Umbilical cord (tissue), 2 donors: ENCODE measurements around the gene ICAM2. TPM values are rescaled to one million over a fixed set of nuclear protein-coding genes. Genes with fewer than 3 reads are reported as not detected.
"Not testable (repeated sequence)": the region's sequence is repeated elsewhere in the genome, so short reads cannot be mapped to it uniquely, and the experiment has no call there.

ENCODE experiments used
- DNase-seq: peaks from one replicate; pipeline ENCODE4 v3.0.0-alpha.2; 2015; ENCODE audit warnings: low spot score
- total RNA-seq: library from RNA; depleted of rRNA; stranded (reverse); fragments of >200 nt; gene quantifications from one replicate; pipeline ENCODE4 v1.2.3, GENCODE V29; 2014; ENCODE audit warnings: low replicate concordance; ENCODE audit not compliant: insufficient read depth

ICAM2 gene
- total RNA-seq, 1 donor from 2014 or later: 7.2 TPM

DNA sequence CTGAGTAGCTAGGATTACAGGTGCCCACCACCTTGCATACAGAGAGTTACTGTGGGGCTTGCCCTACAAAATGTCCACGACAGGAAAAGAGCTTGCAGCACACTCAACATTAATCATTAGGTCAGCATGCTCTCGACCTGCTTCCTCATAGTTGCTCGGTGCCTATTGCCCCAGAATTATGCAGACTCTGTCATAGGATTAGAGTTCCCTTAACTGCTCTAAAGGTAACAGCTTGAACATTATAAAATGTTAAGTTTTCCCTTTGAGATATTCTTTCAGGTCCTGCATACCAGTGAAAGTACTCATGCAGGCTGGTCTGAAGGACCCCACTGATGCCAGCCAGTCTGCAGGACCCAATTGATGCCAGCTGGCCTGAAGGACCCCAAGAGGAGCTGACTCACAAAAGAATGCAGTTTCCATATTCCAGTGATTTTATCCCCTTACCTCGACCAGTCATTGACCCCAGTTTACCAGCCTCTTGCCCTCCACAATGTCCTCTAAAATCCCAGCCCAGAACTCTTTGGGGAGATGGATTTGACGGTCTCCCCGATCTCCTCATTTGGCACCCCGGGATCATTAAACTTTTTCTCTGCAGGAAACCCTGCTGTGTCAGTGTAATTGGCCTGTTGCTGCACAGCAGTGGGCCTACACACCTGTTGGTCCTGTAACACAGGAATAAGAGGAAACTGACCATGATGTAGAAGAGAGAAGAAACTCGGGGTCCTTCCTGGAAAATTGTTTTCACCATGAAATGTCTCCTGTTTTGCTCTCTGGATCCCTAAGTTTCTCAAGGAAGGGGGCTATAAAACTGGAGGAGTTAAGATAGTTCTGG, 10.6 kb downstream of the ICAM2 start:
- no peak for DNase-seq

DNA sequence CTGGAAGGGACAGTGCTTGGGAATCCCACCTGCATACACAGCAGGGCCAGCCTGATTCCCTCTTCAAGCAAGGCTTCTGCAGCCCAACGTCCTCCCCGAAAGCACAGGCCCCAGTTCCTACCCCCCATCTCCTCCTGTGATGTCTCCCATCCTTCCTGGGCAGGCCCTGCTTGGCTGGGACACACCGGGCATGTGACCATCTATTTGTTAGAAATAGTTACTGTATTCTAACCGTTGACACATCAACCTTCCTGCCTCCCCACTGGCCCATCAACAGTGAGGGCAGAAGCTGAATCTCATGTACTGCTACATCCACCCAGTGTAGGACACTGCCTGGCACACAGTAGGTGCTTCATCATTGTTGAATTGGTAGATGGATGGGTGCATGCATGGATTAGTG, 11.6 kb downstream of the ICAM2 start:
- no peak for DNase-seq

DNA sequence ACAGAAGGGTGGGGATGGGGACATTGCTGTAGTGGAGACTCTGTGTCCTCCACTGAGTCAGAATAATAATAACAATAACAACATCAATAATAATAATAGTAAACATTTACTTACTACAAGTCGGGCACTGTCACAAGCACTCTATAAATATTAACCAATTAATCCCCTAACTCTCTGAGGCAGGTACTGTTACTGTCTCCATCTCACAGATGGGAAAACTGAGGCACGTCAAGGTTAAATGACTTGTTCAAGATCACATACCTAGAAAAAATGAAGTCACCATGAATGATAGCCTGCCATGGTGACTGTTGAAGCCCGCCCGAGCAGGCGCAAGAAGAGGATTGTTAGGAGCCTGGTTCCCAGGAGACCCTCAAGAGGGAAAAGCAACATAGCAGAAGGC, 12.1 kb downstream of the ICAM2 start:
- DNase-seq: no peak

DNA sequence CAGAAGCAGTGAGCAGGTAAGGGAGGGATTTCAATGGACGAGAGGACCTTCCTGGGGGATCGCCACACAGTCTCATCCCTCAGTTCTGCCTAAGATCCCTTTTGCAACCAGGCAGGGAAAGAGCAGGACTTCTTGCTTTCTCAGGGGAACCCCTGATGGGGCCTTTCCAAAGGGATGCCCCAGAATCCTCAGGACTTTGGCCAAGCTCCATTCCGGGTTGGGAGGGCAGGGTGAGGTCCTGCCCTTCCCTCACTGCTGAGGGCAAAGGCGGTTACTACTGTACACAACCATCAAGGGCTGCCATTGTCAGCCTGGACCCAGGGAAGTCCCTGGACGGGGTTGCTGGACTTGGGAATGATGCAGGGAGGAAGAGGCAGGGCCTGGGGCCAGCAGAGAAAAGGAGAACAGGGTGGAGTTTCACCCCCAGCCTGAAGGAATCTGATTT, 12.6 kb downstream of the ICAM2 start:
- no peak for DNase-seq

DNA sequence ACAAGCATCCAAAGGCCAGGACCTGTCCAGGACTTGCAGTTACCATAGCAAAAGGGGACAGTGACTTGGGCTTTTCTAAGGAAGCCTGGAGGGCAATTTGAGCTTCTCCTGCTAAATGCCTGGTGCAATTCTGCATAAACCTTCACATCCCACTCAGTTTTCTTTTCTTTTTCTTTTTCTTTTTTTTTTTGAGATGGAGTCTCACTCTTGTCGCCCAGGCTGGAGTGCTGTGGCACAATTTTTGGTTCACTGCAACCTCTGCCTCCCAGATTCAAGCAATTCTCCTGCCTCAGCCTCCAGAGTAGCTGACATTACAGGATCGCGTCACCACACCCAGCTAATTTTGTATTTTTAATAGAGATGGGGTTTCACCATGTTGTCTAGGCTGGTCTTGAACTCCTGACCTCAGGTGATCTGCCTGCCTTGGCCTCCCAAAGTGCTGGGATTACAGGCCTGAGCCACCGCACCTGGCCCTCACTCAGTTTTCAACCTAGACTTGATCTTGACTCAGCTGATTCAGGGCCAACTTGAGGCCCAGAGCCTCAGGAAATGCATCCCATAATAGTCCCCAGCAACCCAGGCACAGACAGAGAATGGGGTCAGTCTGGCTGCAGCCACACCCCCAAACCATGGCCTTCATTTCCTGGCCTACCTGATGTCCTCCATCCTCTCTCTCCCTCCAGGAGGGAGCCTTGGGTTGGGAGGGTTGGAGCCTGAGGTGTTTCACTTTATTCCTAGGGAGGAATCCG, 13.2 kb downstream of the ICAM2 start:
- DNase-seq: not testable (repeated sequence)

DNA sequence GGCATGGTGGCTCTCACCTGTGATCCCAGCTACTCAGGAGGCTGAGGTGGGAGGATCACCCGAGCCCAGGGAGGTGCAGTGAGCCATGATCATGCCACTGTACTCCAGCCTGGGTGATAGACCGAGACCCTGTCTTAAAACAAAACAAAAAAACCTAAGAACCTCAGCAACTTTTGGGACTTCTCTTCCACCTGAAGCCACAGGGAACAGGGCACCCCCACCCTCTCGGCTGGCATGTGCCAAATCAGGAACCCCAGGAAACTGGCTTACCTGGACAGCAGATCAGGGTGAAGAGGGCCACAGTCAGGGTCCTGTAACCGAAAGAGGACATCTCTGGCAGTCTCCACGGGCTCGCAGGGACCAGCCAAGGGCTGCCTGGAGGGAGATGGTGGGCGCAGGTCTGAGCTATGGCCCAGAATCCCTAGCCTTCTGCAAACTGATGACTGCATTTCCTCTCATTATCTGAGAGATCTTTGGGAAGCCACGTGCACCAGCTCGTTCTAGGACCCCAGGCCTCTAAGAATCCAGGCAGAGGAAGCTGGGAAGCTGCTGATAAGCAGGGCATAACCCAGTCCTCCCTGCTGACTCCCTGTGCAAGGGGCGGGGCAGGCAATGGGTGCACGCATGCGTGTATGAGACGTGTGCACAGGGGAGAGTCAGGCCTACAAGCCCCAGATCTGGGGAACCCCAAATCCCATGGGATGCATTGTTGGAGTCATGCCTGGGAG, 13.9 kb downstream of the ICAM2 start:
- peak; percentile 77 for DNase-seq

DNA sequence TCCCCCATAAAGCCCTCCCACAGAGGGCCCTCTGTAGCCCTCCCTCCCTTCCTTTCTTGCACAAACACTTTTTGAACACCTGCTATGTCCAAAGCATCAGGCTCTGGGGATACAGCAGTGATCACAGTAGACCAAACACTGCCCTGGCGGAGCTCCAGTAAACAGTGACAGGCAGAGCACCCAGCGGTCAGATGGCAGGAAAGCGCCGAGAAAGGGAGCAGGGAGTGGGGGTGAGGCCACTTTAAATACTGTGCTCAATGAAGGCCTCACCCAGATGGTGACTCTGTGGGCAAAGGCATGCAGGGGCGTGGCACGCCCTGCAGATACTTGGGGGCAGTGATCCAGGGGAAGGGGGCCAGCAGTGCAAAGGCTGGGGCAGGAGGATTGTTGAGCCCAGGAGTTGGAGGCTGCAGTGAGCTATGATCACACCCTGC, 14.7 kb downstream of the ICAM2 start:
- no peak for DNase-seq

DNA sequence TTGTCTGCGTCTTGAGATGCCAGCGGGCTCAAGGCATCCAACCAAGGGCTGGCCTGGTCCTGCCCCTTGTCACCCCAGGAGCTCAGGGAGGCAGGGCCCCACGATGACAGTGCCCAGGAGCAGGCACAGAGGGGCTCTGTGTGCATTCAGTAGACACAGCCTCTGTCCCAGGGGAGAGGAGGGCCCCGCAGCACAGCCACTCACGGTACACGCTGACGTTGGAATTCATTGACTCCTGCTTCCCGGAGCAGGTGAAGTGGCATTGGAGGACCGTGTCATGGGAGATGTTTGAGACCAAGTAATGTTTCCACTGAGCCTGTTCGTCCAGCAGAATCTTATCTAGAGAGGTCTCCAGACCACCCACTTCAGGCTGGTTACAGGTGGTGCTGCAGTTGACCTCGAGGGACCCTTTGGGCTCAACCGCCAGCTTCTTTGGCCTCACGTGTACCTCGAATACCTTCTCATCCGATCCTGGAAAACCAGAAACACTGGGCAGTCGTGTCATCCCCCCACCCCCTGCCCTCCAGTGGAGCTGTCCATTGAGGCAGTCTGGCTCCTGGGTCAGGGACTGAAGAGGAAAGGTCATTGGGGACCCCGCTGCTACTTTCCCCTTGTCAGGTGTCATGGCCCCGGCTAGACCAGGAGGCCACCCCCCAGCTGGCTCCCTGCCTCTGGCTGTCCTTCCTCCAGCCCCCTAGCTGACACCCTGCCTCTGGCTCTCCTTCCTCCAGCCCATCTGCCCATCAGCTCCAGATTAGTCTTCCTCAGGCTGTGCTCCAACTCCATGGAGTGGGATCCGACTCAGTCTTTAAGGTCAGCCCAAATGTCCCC, 15.3 kb downstream of the ICAM2 start:
- no peak for DNase-seq

DNA sequence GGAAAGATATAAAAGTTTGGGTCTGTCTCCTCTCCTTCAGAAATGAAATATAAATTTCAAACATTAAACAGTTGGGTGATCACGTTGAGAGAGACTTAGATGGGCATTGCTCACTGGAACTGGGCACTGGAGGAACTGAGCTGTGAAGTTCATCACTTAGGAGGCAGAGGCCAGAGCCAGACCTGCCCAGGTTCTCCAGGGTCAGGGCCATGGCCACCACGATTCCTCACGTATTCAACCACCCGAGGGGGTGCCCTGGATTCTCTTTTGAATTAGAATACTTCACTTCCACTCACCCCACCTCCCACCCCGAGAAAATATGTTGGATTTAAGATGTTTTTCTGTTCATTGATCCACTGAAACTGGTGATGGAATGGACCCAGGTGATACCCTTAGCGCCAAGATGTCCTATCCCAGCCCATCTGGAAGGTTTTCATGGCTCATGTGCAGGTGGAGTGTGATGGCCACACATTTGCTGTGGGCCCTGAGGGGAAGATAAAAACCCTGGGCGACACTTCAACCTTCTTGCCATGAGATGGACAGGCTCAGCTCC, 16.1 kb downstream of the ICAM2 start:
- DNase-seq: no peak

DNA sequence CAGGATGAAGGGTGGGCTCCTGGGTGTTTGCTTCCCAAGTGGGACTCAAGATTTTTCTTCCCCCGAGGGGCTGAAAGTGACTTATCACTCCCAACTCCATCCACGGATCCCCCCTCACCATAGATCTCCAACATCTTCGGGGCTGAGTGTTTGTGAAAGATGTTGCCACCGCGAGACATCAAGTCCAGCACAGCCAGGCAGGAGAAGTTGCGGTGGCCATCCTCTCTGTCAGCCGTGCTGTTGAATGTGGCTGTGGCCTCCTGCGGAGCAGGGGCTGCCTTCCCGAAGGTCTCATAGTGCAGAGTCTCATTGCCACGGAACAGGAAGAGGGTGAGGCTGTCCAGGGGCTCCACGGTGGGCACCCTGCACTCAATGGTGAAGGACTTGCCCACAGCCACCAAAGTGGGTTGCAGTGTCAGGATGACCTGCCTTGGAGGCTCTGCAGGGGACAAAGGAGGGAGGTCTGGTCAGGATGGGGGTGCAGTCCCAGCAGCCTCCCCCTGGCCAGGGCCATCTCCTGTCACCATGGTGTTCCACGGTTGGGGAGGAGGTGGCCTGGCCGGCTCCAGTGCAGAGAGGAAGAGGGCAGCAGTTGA, 16.8 kb downstream of the ICAM2 start:
- no peak for DNase-seq

DNA sequence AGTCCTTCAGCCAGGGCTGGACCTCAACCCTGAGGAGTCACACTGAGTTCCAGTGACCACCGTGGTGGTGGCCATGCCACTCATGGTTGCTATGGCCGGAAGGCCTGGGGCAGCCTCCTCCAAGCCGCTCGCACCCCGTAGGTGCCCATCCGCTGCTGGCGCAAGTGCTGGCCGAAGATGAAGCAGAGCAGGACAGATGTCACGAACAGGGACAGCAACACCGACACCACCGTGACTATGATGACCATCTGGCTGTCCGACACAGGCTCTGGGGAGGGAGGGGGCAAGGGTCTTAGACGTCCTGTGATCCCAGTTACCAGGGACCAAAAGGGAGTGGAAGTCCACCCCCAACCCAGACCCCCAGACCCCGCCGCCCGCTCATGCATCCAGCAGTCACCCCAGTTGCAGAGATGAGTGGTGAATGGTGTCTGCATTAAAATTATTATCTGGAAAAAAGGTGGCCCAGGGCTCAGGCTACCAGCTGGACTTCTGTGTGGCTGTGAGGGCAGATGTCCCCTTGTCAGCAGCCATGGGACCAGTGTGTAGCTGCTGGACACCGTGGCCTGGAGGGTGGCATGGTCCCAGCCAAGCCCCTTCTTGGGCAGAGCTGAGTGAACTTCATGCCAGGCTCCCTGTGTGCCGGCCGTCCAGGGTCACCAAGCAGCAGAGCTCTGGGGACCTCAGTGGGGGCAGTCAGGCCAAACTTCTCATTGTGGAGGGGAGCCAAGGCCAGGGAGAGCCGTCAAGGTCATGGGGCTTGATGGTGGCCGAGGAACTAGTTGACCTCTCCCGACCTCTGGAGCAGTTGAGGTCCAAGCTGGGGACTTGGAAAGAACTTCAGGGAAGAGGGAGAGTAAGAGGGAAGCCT, 17.5 kb downstream of the ICAM2 start:
- no peak for DNase-seq

DNA sequence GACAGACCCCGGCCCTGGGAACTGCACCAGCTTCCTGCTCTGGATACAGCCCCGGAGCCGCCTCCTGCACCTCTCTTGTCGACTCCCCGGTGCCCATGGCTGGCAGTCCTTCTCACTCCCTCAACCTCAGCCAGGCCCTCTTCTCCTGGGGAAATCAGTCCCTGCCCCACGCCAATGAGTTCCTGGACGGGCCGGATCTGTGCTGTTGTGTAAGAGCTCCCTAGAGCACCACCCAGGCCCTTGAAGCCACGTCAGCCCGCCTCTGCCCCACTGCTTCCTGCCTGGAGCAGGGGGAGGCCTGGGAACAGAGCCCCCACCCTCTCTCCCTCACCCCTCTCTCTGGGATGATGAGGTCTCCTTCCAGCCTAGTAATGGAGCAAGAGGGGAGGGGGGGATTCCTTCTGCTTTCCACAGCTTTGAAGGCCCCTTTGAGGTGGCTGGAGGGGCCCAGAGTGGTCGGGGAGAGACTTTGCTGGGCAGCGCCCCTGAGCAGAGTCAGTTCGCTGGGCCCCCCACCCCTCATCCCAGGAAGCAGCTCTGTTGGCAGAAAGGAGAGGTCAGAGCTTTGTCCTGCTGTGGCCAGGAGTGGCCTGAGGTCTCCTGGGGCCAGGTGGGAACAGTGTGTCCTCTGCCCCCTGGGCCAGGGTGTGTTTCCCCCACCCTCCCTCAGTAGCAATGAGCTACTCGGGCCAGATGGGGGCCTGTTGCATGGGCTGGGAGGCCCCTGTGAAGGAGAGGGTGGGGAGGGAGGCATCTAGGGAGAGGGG, 18.5 kb downstream of the ICAM2 start:
- DNase-seq: peak; percentile 51

DNA sequence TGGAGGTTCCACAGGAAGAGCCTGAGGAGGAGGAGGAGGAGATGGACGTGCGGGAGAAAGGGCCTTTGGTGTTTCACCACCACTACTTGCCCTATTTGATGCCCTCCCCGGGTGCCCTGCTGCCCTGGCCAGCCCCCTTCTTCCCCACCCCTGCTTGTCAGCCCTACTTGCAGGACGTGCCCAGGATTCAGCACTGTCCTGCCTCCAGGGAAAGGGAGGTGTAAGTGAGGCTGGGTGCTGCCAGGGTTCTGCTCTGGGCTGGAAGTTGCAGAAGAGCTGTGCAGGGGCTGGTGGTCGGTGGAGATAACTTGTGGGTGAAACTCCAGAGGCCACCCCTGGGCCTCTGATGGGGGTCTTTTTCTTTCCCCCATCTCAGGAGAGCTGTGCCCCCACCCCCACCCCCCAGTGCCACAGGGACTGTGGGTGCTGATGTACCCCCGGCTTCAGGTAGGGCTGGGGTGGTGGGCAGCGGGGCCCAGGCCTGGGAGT, 19.3 kb downstream of the ICAM2 start:
- no peak for DNase-seq

DNA sequence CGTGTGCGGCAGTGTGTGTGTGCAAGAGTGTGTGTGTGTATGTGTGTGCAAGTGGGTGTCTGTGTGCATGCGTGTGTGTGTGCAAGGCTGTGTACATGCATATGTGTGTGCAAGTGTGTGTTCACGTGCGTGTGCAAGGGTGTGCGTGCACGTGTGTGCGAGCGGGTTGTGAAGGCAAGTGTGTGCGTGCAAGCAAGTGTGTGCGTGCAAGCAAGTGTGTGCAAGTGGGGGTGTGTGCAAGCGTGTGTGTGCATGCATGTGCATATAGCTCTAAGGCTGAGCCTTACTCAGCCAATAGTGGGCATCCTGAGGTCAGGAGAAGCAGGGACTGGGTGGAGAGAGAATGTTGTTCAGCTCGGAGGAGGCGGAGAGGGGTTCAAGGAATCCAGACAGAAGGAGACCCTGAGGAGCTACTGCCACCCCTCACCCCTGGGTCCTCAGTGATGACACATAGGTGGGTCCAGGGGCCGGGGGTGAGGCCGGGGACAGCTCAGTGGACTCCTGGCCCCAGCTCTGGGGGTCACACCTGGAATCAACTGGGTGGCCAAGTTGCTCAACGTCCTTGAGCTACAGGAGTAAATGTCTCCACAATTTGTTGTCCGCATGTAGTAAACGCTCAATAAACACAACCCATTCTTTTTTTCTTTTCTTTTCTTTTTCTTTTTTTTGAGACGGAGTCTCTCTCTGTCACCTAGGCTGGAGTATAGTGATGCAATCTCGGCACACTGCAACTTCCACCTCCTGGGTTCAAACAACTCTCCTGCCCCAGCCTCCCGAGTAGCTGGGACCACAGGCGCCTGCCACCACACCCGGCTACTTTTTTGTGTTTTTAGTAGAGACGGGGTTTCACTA, 20.5 kb downstream of the ICAM2 start:
- DNase-seq: no peak

DNA sequence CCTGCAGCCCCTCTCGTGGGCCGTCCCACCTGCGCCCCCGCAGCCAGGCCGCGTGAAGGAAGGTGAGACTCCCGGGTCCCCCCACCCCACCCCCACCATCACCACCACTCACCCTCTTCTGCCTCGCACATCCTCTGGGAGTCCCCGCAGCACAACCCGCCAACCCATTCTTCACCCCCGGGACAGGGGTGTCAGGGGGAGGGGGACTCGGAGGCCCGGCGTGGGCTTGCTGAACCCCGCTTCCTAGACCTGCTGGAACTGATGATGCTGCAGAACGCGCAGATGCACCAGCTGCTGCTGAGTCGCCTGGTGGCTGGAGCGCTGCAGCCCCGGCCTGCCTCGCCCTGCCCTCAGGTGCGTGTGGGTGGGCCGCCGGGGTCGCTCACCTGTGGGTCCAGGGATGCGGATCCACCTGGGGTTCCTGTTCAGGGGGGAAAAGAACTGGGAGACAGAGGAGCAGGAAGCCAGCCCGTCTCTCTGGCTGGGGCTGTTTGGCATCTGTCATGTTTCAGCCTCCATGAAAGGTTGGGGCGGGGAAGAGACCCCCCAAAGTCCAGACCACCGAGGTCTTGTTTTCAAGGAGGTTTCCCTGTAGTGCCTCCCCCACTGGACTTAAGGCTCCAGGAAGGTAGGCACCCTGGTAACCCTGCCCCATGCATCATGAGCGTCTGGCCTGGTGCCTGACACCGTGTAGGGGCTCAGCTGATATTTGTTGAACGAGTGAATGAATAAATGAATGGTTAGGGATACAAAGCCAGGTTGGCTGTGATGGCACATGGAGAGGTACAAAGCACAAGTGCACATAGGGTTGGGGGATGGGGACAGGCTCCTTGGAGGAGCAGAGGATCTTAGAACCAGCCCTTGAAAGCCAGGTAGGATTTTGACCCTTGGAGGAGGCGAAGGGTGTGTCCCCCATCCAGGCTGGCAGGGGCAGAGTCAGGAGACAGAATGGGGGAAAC, 21.4 kb downstream of the ICAM2 start:
- DNase-seq: no peak

DNA sequence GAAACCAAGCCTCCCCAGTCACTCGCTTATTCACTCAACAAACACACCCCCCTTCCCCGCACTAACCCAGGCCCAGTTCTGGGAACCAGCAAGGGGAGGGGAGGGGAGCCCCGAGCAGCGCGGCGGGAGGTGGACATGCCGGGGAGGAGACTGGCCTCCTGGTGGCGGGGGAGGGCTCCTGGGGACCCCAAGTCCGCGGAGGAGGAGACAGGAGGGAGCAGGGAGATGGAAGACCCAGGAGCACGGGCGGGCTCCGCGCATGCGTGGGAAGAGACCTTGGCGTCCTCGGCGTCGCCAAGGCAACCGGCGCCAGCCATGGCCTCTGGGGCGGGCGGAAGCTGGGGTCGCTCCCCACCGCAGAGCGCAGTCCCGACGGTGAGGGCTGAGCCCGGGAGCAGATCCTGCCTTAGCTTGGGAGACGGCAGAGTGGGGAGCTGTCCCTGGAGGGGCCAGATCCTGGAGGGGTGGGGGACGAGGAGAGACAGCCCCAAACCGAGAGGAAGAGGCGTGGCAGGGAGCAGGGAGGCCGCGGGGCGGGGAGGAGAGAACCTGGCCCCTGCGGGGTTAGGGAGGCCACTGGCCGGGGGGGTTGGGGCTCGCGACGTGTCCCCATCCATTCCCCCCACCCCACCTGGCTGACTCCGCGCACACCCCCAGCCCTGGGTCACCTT, 22.2 kb downstream of the ICAM2 start, which contains the start of gene PRR29:
Gene PRR29 (plus strand): TSS at position 302 of the 671 bp plus-strand sequence. CDS start 14 bp downstream, at position 316.
- DNase-seq: peak; percentile 87
